ENCODE measurements around the gene CYTH1.
A peak's percentile ranks its signal among the peaks of the same experiment; 100 is the strongest.

CYTH1 gene

GRCh38 chr17:78805301-78805700 lies 23.2 kb upstream of the CYTH1 start:
- no peak for DNase-seq (ENCODE audit: low spot score)
- no peak for FAIRE-seq

- DNase-seq (ENCODE audit: low spot score) (no peak), FAIRE-seq (peak; percentile 27)
Observed at GRCh38 chr17:78804777-78805176, 22.7 kb upstream of the CYTH1 start.

- peak; percentile 76 for FAIRE-seq
- no peak for DNase-seq (ENCODE audit: low spot score)
Observed at GRCh38 chr17:78803186-78803845, 21.2 kb upstream of the CYTH1 start.

- peak; percentile 44 for FAIRE-seq
Observed at GRCh38 chr17:78802459-78802858, 20.4 kb upstream of the CYTH1 start.

GRCh38 chr17:78802008-78802407 lies 19.9 kb upstream of the CYTH1 start:
- FAIRE-seq (no peak), DNase-seq (ENCODE audit: low spot score) (no peak)

More at GRCh38 chr17:78802459-78802858, 20.4 kb upstream of the CYTH1 start:
- DNase-seq (ENCODE audit: low spot score), result no peak

GRCh38 chr17:78800132-78800931 lies 18.3 kb upstream of the CYTH1 start:
- peak; percentile 68 for FAIRE-seq
- no peak for DNase-seq (ENCODE audit: low spot score)

GRCh38 chr17:78798695-78799559 lies 16.9 kb upstream of the CYTH1 start:
- DNase-seq (ENCODE audit: low spot score) (no peak), FAIRE-seq (peak; percentile 85)

GRCh38 chr17:78797691-78798585 lies 15.9 kb upstream of the CYTH1 start:
- FAIRE-seq (peak; percentile 99), DNase-seq (ENCODE audit: low spot score) (no peak)

- DNase-seq (ENCODE audit: low spot score), result no peak
- FAIRE-seq, result no peak
Observed at GRCh38 chr17:78797213-78797612, 15.1 kb upstream of the CYTH1 start.

GRCh38 chr17:78796517-78796900 lies 14.4 kb upstream of the CYTH1 start:
- FAIRE-seq, result no peak
- DNase-seq (ENCODE audit: low spot score), result no peak

GRCh38 chr17:78795861-78796516 lies 13.9 kb upstream of the CYTH1 start:
- DNase-seq (ENCODE audit: low spot score), result no peak
- no peak for FAIRE-seq

- FAIRE-seq, result no peak
- DNase-seq (ENCODE audit: low spot score), result no peak
Observed at GRCh38 chr17:78794864-78795640, 13.0 kb upstream of the CYTH1 start.

GRCh38 chr17:78794399-78794798 lies 12.3 kb upstream of the CYTH1 start:
- FAIRE-seq, result no peak
- DNase-seq (ENCODE audit: low spot score), result no peak

GRCh38 chr17:78793968-78794367 lies 11.9 kb upstream of the CYTH1 start:
- DNase-seq (ENCODE audit: low spot score) (no peak), FAIRE-seq (no peak)

GRCh38 chr17:78793415-78793814 lies 11.3 kb upstream of the CYTH1 start:
- peak; percentile 82 for FAIRE-seq
- no peak for DNase-seq (ENCODE audit: low spot score)

- no peak for DNase-seq (ENCODE audit: low spot score)
- no peak for FAIRE-seq
Observed at GRCh38 chr17:78791840-78792709, 10.0 kb upstream of the CYTH1 start.

- FAIRE-seq (no peak), DNase-seq (ENCODE audit: low spot score) (no peak)
Observed at GRCh38 chr17:78790552-78790951, 8.5 kb upstream of the CYTH1 start.

- FAIRE-seq (no peak), DNase-seq (ENCODE audit: low spot score) (no peak)
Observed at GRCh38 chr17:78789663-78790181, 7.6 kb upstream of the CYTH1 start.

All from urothelium cell line (cell line).